WERI-Rb-1 (cell line): ENCODE measurements around the gene ULK4.

Experiments
- DNase-seq: peaks from one replicate; pipeline ENCODE4 v3.0.0-alpha.2; 2020
- H3K27ac ChIP-seq: fragments of 250-450 bp; sonication (Bioruptor Pico); 2 replicates; pipeline ENCODE4 v1.5.1; 2020; ENCODE audit warnings: mild to moderate bottlenecking, moderate library complexity
- H3K27me3 ChIP-seq: fragments of 250-450 bp; sonication (Bioruptor Pico); 2 replicates; pipeline ENCODE4 v1.5.1; 2021; ENCODE audit warnings: mild to moderate bottlenecking, low read depth, moderate library complexity; ENCODE audit not compliant: insufficient read depth, severe bottlenecking
- H3K36me3 ChIP-seq: fragments of 250-450 bp; sonication (Bioruptor Pico); 2 replicates; pipeline ENCODE4 v1.5.1; 2020; ENCODE audit warnings: mild to moderate bottlenecking, moderate library complexity
- H3K4me3 ChIP-seq: 2 replicates; pipeline ENCODE4 v1.5.1; 2011; ENCODE audit warnings: low read depth, mild to moderate bottlenecking, control low read depth, low read length
- H3K9me3 ChIP-seq: fragments of 250-450 bp; sonication (Bioruptor Pico); 2 replicates; pipeline ENCODE4 v1.5.1; 2021; ENCODE audit warnings: mild to moderate bottlenecking, moderate library complexity; ENCODE audit not compliant: severe bottlenecking
- CTCF ChIP-seq: IDR thresholded peaks from 2 replicates; pipeline ENCODE4 v1.5.1; 2011; ENCODE audit warnings: low read depth, mild to moderate bottlenecking, control low read depth, inconsistent platforms, low read length

The ULK4 gene

GRCh38 chr3:41207355-41207754 lies 754.5 kb downstream of the ULK4 start:
- DNase-seq = no peak
- no peak for TF ChIP-seq CTCF
- H3K36me3 ChIP-seq = no peaks in the 10 kb centered on the region; the same call in 1 of the 2 replicates
- no peaks in the 10 kb centered on the region for H3K9me3 ChIP-seq
- H3K27me3 ChIP-seq = no peaks in the 10 kb centered on the region
- no peak overlapping the region for H3K27ac ChIP-seq
- no peak overlapping the region for H3K4me3 ChIP-seq

GRCh38 chr3:41205591-41205990 lies 756.3 kb downstream of the ULK4 start:
- no peak for DNase-seq
- Histone ChIP-seq H3K4me3 (no peak overlapping the region), H3K9me3 (no peaks in the 10 kb centered on the region), H3K36me3 (no peaks in the 10 kb centered on the region; the same call in none of the 2 replicates), H3K27ac (no peak overlapping the region), H3K27me3 (no peaks in the 10 kb centered on the region)
- no peak for TF ChIP-seq CTCF

GRCh38 chr3:41204369-41204768 lies 757.5 kb downstream of the ULK4 start:
- peaks cover 2% of the 10 kb centered on the region for H3K36me3 ChIP-seq
- TF ChIP-seq CTCF = no peak
- no peak for DNase-seq
- no peak overlapping the region for H3K27ac ChIP-seq
- H3K27me3 ChIP-seq = no peaks in the 10 kb centered on the region
- H3K9me3 ChIP-seq = no peaks in the 10 kb centered on the region
- H3K4me3 ChIP-seq = no peak overlapping the region

GRCh38 chr3:41202834-41203345 lies 759.0 kb downstream of the ULK4 start:
- no peak overlapping the region for H3K27ac ChIP-seq
- H3K9me3 ChIP-seq = no peaks in the 10 kb centered on the region
- no peak; the same call in 1 of the 2 replicates for TF ChIP-seq CTCF
- DNase-seq = peak; percentile 11
- no peak overlapping the region for H3K4me3 ChIP-seq
- H3K36me3 ChIP-seq = peaks cover 2% of the 10 kb centered on the region
- no peaks in the 10 kb centered on the region for H3K27me3 ChIP-seq

GRCh38 chr3:41202075-41202833 lies 759.6 kb downstream of the ULK4 start:
- no peaks in the 10 kb centered on the region for H3K9me3 ChIP-seq
- DNase-seq = no peak
- no peak overlapping the region for H3K27ac ChIP-seq
- no peaks in the 10 kb centered on the region for H3K27me3 ChIP-seq
- no peak for TF ChIP-seq CTCF
- H3K36me3 ChIP-seq = peaks cover 2% of the 10 kb centered on the region
- H3K4me3 ChIP-seq = no peak overlapping the region
